Right forelimb (tissue), 1 donor: ENCODE data around the gene RAB3B.

Experiments
- DNase-seq: peaks from one replicate; pipeline ENCODE4 v3.0.0-alpha.2; 2018

Gene RAB3B

DNA sequence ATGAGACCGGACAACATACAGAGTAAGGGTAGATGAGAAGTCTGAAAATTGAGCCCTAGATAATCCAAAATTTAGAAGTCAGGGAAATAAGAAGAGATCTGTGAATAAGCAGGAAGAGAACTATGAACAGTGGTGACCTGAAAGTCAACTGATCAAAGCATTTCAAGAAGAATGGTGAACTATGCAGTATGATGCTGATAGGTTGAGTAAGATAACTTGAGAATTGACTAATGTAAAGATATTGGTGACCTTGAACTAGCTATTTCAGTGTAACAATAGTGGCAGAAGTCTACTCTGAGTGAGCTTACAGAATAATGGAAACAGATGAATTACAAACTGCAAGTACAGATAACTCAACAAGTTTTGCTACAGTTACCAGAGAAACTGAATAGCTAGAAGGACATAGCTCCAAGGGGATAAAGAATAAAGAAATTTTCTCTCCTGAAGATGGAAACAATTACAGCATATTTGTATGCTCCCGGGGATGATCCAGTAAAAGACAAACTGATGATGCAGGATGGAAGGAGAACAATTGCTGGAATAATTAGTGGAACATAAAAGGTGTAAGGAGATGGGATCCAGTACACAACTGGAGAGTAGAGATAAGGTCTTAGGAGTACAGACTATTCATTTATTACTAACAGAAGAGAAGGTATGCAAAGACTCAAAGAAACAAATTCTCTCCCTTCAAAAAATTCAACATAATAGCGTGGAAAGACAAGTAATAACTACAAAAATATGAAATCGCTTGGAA lies 122.8 kb downstream of the RAB3B start:
- no peak for DNase-seq

DNA sequence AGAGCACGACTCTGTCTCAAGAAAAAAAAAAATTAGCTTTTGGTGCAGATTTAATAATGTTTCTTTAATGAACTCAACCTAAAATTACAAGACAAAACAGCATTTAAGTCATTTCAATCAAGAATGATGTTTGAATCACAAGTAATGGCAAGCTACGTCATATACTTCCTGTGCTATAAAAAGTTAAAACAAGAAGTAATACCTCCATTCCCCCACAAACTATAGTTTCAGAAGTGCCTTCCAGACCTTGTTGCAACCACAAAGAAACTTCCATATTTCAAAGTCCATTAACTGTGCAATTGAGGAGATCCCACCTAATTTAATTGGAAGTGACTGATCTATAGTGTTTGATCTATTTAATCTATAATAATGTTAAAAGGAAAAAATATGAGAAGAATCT lies 127.1 kb downstream of the RAB3B start:
- no peak for DNase-seq

DNA sequence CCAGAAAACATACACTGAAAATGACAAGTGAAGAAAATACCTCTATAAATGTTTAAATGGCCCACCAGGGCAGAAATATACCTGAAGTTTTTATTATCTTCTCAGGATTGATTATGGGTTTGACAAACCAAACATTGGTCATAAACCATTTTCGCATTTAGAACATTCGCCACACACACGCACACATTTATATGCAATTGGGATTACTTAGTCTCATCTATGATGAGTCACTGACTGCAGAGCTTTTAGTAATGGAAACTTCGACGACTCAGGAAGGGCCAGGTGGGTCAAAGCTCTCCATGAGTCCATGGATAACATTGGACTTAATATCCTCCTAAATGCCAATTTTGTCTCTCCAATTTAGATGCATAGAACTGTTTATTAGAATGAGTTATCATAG lies 128.8 kb downstream of the RAB3B start:
- DNase-seq = no peak

DNA sequence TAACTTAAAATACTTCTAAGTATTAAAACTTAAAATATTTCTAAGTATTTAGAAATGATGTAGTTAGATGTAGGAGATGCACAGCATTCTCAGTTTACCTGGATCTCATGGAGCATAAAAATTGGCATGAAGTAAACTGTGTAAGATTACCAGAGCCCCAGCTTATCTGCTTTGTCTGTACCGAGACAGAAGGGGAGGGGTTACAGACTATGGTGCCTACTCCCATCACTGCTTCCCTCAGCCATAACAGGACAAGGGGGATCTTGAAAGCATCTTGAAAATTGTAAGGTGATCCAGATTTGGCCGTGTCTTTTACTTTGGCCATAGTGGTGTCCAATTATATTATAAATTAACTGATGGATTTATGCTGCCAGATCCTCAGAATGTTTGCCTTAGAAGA lies 130.8 kb downstream of the RAB3B start:
- no peak for DNase-seq

DNA sequence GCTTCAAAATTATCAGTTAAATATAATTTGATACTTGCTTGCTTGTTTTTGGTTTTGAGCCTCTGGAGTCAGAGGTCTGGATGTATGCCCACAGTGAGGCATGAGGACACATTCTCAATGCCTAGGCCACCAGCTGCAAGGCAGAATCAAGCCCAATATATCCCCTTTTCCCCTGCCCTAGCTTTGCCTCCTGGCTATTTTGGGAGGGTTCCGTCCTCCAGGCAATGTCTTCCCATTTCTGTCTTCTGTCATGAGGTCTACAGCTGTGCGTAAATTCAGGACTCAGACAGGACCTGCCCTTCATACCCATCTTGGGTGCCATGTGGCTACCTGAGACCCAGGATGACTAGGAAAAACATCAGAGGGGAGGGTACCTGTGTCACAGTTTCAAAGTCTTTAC lies 131.2 kb downstream of the RAB3B start:
- DNase-seq = no peak

DNA sequence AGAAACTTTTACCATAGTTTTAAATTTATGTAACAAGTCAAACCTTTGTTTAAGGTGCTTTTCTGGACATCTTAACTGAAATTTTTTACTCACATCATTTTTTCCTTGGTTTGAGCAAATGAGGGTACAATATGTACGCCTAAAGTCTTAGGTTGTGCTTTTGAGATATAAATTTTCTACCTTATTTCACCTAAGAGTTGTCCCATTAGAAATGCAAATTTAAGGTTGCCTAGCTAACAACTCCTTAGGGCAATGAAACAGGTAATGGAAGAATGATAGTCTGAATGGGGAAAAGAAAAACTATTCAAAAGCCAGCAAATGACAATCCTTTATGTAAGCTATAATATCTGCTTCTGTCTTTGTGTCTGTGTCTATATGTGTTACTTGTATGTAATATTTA lies 131.6 kb downstream of the RAB3B start:
- no peak for DNase-seq
